ENCODE results near the gene DGKZ.

DGKZ gene

GRCh38 chr11:46393759-46394158 is 46.5 kb downstream of the DGKZ start:
- DNase-seq (ENCODE audit: low spot score), result no peak

DNA sequence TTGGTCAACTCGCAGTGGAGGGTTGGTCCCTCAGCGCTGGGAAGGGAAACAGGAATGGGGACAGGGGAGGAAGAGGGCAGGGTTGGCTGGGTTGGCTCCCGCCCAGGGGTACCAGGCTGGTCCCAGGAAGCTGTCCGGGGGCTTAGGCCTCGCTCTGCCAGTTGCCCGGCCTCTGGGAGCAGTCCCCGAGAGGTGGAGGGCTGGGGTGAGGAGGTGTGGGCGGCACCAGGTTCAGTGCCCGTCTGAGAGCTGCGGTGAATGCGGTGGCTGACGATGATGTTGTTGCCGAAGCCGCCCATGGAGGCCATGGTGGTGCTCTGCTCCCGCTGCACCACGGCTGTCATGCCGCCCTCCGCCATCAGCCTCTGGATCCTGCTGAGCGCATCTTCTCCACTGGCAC is 50.3 kb downstream of the DGKZ start:
- no peak for DNase-seq (ENCODE audit: low spot score)

DNA sequence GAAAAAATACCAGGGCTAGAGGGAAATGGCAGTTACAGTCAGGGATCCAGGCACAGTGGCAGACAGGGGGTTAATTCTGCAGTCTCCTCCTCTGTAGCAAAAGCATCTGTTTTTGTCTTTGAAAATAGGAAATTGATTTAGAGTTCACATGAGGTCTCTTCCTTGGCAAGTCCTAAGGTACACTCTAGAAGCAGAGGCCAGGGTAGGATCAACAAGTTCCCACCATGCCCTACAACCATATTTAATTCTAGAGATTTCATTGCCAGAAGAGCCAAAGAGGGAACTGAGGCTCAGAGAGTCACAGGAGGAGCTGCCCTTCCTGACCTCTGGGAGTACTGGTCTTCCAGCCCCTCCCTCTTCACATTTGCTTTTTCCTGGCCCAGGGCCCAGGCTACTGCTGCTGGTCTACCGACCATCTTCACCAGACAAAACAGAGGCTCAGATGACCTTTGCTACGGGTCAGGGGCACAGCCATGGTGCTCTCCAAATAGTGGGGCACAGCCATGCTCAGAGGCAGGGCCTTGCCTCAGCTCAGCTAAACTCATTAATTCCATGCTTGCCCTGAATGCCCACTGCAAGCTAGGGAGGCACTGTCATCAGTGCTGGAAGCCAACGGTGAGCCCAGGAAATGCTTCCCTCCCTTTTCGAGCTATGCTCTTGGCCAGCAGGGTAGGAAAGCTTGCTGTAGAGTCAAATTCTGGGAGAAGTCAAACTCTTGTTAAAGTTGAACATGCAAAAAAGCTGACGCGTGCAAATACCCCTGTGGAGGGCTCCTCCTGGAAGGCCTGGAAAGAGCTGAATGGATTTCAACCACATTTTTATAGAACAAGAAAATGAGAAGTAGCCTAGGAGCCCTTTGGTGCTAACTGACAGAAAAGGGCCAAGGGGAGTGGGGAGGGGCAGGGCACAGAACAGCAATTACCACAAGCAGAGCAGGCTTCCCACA is 56.0 kb downstream of the DGKZ start:
- DNase-seq (ENCODE audit: low spot score), result no peak

DNA sequence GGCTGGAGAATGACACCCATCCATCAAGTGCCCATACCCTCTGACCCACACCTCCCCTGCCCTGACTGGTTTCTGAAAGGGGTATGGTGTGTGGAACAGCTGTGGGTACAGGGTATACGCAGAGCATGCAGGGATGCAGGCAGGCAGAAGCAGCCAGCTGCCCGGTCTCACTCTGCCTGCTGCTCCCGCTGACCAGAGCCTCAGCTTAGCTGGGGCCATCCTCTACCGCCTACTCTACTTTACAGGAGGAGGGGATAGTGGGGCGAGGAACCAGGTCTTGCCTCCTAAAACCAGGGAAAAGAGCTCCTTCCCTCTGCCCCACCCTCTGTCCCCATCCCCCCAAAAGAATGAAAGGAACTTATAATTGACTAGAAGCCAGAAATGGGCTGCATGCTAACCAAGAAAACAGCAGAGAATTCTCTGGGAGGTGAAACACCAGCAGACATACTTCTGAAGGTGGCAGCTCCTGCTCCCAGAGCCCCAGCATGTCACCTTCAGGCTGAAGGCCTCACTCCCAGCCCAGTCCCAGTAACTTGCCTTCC is 57.3 kb downstream of the DGKZ start:
- DNase-seq (ENCODE audit: low spot score), result no peak

- no peak for DNase-seq (ENCODE audit: low spot score)
Measured at GRCh38 chr11:46407635-46408034, 60.4 kb downstream of the DGKZ start.

DNA sequence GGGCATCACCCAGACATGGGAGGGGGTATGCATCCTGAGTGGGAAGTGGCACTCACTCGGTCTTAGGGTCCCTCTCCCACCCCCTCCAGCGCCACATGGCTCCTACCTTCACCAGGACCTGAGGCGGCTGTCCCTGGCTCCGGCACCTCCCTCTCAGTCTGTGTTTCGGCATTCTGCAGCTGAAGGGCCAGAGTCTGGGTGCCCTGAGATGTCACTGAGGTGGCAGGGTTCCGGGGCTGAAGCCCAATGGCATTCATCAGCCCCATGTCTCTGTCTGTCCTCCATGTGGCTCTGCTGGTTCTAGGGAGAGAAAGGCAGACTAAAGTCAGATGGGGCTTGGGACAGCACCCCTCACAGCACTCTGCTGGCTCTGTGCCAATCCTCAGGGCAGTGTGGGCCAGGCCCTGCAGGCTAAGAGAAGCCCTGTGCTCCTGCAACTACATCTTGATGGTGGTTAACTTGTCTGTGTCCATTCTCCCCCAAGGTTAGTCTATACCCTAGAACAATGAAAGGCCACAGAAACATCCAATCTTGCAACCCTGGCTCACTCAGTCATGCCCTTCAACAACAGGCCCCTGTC is 61.2 kb downstream of the DGKZ start:
- no peak for DNase-seq (ENCODE audit: low spot score)

GRCh38 chr11:46410021-46410420 is 62.8 kb downstream of the DGKZ start:
- no peak for DNase-seq (ENCODE audit: low spot score)

DNA sequence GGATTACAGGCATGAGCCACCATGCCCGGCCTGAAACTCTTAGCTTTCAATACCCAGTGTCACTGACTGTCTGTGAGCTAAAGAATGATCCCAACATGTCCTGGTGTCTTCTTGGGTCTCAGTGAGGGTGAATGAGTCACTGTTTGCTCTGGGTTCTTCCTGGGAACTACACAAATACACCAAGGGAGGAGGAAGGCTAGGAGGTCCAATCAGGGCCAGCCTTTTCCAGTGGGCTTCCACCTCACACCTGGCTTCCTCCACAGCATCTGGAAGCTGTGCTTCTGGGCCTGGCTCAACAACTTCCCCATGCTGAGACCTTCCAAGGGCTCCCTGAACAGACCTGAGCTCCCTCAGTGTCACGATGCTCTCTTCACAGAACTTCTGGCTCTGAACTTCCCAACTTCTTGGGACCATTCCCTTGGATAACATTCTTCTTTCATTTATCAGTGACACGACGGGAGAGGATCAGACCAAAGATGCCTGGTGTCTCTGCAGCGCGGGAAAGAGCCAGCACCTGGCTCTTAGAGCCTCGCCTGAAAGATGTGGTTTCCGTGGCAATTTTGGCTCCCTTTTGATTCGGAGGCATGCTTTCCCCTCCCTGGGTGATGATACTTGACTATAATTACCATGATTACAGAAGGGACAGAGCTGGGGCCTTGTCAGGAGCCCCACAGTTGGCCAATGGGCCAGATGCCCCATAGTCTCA is 66.7 kb downstream of the DGKZ start:
- DNase-seq (ENCODE audit: low spot score), result no peak

- DNase-seq (ENCODE audit: low spot score), result no peak
Measured at GRCh38 chr11:46414466-46414796, 67.2 kb downstream of the DGKZ start.

GRCh38 chr11:46414879-46415278 is 67.6 kb downstream of the DGKZ start:
- DNase-seq (ENCODE audit: low spot score), result no peak

- no peak for DNase-seq (ENCODE audit: low spot score)
Measured at GRCh38 chr11:46417711-46418110, 70.4 kb downstream of the DGKZ start.

DNA sequence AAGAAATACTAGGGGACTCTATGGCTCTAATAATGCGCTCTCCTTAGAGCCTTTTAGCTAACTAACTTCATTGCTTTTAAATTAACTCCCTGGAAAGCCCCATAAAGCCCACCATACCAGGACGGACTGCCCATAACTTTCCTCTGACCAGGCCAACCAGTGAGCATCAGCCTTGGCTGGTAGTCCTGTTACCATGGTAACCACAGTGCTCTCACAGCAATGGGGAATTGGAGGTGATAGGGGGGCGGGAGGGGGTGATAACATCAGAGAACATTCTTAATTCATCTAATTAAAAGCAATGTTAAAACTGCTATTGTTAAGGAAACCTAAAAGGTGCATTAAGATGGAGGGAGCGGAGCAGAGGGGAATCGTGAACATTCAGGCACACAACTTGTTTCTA is 71.5 kb downstream of the DGKZ start:
- DNase-seq (ENCODE audit: low spot score), result no peak

- DNase-seq (ENCODE audit: low spot score), result no peak
Measured at GRCh38 chr11:46420513-46420912, 73.2 kb downstream of the DGKZ start.

DNA sequence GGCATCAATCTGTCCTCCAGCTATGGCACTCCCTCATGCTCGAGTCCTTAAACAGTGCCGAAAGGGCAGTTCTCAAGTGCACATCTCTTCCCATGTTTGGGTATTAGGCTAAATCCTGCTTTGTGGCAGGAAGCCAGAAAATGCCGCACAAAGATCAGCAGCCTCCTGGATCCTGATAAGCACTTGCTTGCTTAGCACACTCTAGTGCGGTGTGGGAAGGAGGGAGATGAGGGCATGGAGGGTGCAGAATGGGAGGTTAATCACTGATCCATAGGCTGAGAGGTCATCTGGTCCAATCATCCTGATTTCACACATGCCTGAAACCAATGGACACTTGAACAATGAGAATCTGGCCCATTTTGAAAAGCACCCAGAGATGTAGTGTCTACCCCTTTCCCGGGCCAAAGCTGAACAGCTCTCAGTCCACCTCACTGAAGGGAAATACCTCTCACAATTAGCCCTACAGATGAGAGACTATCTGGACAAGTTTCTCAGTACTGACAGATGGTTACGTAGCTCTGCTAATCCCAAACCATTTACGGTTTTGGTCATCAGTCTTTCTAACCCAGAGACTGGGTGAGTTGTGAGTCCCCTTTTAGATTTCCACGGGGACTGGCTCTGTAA is 74.1 kb downstream of the DGKZ start:
- no peak for DNase-seq (ENCODE audit: low spot score)

DNA sequence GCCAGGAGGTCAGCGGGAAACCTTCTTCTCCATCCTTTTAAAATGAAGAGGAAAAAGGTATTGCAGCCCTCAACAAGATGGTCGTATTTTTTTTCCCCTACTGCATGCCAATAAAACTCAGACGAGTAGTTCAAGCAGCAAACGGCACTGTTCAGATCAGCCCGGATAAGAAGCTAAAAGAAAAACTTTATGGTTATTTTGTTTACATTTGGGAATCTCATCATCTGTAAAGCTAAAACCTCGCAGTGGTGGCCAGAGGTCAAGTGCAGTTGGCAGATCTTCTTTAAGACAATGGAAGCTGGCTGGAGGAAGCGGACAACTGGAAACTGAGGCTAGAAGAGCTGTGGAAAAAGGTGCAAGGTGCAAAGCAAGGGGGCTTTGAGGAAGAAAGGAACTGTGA is 75.3 kb downstream of the DGKZ start:
- no peak for DNase-seq (ENCODE audit: low spot score)

DNA sequence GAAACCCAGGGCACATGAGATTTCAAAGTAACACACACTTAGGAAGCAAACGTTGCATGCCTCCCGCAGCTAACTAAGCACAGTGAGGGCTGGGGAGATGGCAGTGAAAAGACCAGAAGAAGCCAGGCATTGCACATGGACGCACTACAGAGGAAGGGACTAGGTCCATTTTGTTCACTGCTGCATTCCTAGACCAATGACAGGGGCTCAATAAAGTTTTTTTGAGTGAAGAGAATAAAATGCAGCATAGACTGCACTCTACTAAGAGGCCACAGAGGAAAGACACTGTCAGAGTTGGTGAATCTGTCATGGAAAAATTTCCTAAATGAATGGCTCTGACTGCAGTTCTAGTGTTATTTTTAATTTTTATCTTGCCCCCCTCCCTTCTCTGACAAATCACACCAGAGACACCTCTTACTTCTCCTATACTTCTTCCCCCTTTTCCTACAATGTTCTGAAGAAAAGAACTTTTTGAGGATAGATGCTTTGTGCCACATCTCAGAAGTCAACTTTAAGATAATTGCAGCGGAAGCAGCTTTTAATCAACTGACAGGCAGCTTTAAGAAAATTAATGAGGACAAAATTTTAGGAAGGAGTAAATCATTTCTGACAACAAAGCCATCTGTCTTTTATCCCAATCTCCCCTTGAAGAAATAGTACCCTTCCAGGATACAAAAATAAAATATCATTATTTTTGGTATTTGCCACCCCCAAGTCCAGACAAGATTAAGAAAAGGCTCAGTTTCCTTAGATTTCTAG is 79.1 kb downstream of the DGKZ start:
- DNase-seq (ENCODE audit: low spot score), result no peak

DNA sequence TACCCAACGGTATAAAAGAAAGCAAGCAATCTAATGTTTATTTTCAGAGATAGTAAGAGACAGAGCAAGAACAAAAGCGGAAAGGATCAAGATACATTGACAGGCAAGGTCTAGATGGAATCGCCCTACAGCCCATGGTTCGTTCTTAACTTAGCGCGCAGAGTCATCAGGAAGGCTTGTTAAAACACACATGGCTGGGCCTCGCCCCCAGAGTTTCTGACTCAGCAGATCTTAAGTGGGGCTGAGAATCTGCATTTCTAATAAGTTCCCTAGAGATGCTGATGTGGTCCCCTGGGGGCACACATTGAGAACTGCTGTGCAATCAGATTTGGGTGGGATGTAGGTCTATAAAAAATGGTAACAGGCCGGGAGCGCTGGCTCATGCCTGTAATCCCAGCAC is 80.1 kb downstream of the DGKZ start:
- DNase-seq (ENCODE audit: low spot score), result no peak

DNA sequence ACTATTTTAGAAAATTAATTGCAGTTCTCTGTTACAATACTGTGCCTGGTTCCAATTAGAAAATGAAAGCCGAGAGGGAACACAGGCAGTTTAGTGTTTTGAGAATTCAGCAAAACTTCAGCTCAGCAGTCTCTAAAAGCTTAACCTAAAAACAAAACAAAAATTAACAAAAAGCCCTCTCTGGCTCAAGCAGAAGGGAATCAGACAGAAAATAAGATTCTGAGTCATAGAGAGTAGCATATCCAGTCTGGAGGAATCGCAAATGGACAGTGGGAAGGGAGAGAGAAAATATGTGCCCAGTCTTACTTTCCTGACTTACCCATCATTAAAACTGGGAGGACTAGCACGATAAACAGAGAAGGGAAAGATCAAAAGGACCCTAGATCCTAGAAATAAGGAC is 82.5 kb downstream of the DGKZ start:
- no peak for DNase-seq (ENCODE audit: low spot score)

All from left forelimb (tissue), 1 donor.